Activated effector memory CD4-positive, alpha-beta T cell treated with Interleukin-2 at 50 U/mL for 16 hours (primary cell): ENCODE results near the gene NTPCR.

ENCODE experiments used
- DNase-seq: peaks from one replicate; pipeline ENCODE4 v3.0.0-alpha.2; 2020

The NTPCR gene

GRCh38 chr1:232927830-232928505 lies 22.4 kb upstream of the NTPCR start:
- DNase-seq, result no peak

- no peak for DNase-seq
Observed at GRCh38 chr1:232932486-232933425, 17.7 kb upstream of the NTPCR start.

- no peak for DNase-seq
Observed at GRCh38 chr1:232936941-232937340, 13.5 kb upstream of the NTPCR start.

- no peak for DNase-seq
Observed at GRCh38 chr1:232937741-232938375, 12.6 kb upstream of the NTPCR start.

DNA sequence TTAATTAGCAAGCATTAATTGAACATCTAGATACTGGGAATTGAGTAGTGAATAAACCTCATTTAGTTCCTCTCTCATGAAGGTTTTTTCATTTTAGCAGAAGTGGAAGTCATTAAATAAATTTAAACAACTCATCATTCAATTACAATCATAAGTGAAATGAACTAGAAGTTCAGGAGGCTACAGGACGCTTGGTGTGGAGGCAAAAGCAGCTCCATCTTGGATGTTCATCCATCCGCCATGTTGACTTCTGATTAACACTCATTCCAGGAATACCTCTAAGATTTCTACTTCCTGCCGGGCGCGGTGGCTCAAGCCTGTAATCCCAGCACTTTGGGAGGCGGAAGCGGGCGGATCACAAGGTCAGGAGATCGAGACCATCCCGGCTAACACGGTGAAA lies 11.5 kb upstream of the NTPCR start:
- DNase-seq, result no peak

- DNase-seq, result no peak
Observed at GRCh38 chr1:232939748-232940147, 10.7 kb upstream of the NTPCR start.

DNA sequence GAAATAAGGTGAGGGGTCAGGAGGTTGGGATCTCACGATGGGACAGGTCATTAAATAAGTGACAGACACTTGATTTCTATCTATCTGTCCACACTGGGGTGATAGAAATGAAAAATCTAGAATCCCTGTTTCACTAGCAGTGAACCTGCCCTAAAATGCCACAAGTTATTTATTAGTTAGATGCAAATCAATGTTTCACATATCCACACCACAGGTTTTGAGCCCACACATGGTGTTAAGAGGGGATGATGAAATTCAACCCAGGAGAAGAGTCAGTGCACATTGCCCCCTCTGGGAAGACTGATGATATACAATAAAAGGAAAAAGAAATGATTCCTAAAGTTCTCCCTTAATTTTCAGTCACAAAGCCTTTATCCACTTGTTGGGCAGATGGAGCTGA lies 10.1 kb upstream of the NTPCR start:
- DNase-seq, result no peak

- DNase-seq, result no peak
Observed at GRCh38 chr1:232942413-232943294, 7.8 kb upstream of the NTPCR start.

- no peak for DNase-seq
Observed at GRCh38 chr1:232943679-232944252, 6.6 kb upstream of the NTPCR start.

DNA sequence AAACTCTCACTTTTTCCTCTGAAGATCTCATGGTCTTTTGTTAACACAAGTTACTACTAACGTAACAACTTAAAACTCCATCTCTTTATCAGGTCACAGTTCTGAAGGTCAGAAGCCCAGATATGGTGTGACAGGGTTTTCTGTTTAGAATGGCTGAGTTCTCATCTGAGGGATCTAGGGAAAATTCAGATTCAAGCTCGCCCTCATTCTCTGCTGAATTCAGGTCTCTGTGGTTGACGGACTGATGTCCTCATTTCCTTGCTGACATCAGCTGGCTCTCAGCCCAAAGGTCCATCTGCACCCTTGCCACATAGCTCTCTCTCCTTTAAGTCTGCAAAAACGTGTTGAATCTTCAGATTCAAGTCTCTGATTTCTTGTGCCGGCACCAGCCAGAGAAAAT lies 6.1 kb upstream of the NTPCR start:
- DNase-seq, result no peak

DNA sequence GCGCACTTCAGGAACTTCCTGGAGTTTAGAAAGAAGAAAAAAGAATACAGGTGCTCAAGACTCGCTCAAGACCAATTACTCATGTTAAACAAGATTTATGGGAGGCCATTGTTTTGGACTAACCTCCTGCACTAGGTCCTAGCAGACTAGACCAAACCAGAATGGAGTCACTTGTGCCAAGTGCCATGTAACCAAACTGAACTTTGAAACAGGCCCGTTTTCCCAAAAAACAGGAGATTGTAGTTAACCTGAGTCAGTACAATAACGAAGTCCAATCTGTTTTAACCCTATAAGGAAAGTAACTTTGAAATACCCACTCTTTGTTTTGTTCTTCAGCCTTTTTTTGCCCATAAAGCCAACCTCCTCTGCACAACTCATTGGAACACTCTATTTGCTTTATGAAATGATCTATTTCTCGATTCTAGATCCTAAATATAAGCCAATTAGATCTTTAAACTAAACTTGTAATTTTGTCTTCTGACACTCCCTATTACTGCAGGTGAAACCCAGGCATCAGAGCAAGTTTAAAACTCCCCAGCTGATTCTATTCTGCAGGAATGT lies 695 bp upstream of the NTPCR start:
- no peak for DNase-seq

GRCh38 chr1:232951180-232951579 lies 769 bp downstream of the NTPCR start:
- DNase-seq, result no peak

- no peak for DNase-seq
Observed at GRCh38 chr1:232951605-232952004, 1.2 kb downstream of the NTPCR start.

DNA sequence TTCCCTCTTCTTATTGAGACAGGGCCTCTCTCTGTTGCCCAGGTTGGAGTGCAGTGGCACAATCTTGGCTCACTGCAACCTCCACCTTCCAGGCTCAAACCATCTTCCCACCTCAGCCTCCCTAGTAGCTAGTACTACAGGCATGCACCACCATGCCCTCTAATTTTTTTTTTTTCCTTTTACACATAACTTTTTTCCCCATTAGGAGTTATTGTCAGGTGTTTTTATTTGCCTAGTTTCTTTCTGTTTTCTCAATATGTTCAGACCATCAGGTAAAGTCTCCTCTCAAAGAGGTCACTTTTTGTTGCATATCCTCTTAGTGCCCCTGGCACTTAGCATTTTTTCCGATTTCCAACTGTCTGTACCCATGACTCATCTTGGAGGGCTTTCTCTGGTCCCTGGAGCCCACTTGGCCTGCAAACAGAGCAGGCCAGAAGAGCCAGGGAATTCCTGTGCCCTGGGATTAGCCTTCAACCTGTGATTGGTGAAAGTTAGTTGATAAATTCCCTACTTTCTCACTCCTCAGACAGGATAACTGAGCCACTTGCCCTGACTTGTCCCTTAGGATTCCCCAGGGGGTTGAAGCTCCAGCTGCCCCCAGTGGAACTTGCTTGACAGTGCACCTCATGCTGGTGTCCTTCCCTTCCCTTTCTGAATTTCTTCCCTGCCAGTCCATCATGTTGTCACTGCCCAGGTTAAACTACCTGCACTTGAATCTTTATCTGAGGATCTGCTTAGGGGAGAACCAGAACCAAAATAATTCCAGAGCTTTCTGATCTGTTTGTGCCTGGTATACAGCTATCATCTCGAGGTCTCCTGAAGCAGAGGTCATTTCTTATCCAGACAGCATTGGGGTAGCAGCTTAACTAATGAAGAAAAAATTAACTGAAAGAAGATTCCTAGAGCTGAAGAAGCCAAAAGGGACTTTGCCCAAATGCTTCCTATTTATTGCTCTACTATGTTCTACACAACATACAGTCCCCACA lies 2.4 kb downstream of the NTPCR start:
- no peak for DNase-seq

GRCh38 chr1:232954594-232955365 lies 4.4 kb downstream of the NTPCR start:
- DNase-seq, result no peak

- DNase-seq, result no peak
Observed at GRCh38 chr1:232956081-232956480, 5.7 kb downstream of the NTPCR start.

DNA sequence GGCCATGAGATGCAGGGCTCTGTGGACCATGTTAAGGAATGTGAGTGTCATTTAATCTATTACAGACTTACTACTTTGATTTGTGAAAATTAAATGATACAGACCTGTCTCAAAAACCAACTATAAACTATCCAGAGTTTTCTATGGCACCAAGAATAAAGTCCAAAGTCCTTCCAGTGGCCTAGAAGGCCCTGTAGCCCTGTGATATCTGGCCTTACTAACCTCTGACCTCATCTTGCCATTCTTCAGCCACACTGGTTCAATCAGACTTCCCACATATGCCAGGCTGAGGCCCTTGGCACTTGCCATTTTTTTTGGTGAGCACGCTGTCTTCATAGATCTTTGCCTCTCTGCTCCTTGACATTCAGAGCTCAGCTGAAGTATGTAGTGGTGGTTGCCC lies 7.7 kb downstream of the NTPCR start:
- no peak for DNase-seq

GRCh38 chr1:232962761-232963745 lies 12.6 kb downstream of the NTPCR start:
- no peak for DNase-seq

DNA sequence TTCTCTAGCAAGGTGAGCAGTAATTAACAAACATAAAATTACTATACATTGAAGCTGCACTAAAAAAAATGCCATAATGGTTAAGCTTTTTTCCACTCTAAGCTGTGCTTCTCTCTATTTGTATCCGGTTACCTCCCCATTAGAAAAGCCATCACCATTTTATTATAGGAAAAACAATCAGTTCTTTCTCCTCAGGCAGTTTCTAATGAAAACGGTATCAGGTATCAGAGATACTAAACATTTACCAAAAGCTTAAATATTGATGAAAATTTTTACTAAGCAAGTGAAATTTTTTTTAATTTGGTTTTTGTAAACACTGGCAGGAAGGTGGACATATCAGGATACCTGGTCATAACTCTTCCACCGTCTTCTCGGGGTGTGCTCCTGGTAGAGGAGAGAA lies 14.2 kb downstream of the NTPCR start:
- DNase-seq, result no peak
